ENCODE data around the gene ITPR3.

Gene ITPR3

DNA sequence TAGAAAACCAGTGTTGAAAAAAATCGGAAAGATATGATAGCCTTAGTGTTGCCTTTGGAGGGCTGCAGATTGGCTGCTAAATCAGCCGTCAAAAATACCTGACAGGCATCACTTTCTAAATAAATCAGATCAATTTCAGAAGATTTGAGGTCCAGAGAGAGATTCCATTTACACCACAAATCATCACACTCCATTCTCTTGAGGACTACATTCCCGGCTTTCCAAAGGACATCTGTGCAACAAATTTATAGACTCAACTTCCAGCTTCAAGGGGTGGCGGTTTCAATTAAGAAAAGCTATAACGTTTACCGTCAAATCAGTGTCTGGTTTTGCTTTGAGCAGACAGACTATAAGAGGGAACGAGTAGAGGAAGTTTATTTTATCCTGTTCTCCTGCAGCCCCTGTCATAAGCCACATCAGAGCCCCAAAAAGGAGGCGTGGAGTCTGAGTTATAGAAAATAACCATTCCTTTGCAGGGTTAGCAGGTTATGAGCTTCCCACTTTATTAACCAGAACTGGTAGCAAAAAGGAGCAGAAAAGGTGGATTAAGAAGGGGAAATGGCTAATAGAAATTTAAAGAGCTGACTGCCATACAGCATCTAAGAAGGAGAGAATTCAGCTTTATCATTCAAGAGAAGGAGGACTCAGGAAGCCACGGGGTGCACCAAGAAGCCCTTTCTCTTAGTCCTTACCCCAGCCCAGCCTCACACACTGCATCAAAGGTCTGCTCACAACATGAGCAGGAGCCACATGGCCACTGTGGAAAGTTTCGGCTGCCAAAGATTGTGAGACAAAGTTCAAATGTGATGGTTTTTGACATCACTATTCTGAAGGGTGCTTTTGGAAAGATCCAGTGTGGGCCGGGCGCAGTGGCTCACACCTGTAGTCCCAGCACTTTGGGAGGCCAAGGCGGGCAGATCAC lies 103.2 kb downstream of the ITPR3 start:
- DNase-seq, result no peak

- no peak for DNase-seq
Measured at GRCh38 chr6:33725222-33725621, 104.1 kb downstream of the ITPR3 start.

GRCh38 chr6:33725891-33726673 lies 105.0 kb downstream of the ITPR3 start:
- no peak for DNase-seq

DNA sequence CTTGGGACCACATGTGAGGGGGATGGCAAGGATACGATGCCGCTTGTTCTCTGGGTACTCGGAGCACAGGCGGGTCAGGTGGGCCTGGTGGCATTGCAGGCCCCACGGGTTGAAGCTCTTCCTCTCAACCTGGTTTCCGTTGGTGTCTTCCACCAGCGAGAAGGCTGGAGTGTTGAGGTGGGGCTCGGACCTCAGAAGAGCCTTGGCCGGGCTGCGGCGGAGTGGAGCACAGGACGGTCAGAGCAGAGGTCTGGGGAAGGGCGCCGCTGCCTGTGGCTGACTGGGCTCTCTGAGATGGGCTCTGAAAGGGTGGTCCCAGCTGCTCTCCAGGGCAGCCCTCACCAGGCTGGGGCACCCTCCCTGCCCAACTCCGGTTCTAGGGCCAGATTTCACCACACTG lies 105.6 kb downstream of the ITPR3 start:
- no peak for DNase-seq

DNA sequence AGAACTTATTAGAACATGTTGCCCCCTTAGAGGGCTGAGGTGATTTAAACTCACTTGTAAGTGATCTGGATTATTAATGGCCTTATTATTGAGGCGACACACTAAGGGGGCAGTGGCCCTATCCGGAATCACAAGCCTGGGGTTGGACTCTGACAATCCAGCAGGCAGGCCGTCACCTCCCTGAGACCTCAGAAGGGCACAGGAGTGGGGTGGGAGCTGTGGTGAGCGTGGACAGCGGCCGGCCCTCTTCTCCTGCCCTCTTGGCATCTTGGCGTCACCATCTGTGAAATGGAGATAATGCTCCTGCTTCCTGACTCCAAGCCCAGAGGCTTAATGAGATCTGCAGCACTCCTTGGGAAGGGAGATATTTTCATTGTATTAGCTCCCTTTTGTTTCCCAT lies 106.0 kb downstream of the ITPR3 start:
- DNase-seq, result no peak

DNA sequence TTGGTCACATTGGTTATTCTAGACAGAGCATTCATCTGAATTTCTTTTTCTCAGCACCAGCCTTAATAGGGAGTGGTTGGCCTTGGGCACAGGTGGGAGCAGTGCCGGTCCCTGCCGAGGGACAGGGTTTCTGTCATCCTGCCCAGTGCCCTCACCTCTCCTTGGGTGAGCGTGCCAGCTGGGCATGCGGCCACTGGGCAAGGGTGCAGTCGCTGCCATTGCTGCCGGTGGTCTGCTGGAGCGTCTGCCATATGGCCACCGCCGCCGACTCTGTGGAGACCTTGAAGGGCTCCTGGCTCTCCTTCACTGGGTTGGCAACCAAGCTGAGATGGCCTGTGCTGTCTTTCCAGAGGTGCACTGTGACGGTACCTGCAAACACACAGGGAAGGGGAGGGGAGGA lies 106.8 kb downstream of the ITPR3 start:
- no peak for DNase-seq

DNA sequence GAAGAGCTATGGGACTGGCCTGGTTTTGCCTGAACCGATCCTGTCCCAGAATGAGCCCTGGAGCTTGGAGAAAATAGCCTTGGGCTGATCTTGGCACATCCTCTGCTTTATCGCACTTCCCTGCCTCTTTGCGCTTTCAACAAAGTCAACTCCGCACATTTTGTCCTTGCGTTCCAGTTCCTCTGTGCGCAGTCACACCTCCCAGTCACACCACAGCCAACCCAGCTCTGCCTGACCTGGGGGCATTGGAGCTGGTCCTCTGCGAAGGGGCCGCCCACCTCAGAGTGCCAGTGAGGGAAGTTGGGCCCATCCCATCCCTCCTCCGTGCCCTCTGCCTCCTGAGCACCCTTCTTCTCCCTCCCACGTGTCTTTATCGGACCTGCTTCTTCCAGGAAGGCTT lies 107.3 kb downstream of the ITPR3 start:
- no peak for DNase-seq

DNA sequence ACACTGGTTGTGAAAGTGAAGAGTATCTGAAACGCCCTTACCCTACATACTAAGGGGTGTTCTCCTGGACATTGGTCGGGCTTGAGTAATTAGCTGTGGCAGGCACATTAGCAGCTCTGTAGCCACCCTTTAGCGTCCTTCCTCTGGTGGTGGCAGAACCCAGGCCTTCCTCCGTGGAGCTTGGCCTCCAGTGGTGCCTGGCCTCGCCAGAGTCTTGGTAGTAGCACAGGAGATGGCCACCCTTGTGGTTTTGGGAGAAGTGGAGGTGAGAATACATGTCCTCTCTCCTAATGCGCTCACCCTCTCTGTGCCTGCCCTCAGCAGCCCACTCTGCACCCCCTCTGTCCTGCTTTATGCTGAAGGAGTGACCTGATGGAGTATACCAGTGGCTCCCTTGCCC lies 107.9 kb downstream of the ITPR3 start:
- no peak for DNase-seq

DNA sequence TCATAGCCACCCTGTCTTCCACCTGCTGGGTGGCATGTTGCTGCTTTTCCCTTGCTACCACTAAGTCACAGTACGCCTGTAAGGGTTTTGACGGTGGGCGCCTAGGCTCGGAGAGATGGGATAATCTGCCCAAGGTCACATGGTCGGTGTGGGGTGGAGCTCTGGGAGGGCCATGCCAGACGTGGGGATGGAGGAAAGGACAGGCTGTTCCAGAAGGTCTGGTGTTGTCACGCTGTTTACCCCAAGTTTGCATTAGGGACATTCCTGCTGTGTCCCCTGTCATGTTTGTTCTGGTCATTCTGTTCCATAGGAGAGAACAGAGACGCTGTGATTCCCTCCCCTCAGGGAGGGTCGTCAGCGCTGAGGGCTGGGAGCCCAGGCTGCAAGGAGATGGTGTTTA lies 109.5 kb downstream of the ITPR3 start:
- DNase-seq, result no peak

DNA sequence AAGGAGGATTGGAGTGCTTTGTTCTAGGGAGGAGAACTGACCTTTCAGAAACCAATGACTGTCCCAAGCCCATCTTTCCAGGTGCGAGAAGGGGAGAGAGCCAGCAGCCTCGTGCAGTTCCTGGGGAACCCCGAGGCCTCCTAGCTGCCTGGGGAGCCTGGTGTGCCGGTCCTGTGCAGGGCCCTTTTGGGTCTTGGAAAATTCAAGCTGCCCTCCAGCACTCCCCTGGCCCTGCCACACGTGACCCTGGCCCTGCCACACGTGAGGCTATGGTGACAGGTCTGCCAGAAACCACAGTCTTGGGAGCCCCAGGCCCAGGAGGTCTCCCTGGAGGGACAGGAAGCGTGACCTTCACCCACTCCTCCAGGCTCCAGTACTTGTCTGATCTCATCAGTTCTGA lies 109.9 kb downstream of the ITPR3 start:
- DNase-seq, result no peak

DNA sequence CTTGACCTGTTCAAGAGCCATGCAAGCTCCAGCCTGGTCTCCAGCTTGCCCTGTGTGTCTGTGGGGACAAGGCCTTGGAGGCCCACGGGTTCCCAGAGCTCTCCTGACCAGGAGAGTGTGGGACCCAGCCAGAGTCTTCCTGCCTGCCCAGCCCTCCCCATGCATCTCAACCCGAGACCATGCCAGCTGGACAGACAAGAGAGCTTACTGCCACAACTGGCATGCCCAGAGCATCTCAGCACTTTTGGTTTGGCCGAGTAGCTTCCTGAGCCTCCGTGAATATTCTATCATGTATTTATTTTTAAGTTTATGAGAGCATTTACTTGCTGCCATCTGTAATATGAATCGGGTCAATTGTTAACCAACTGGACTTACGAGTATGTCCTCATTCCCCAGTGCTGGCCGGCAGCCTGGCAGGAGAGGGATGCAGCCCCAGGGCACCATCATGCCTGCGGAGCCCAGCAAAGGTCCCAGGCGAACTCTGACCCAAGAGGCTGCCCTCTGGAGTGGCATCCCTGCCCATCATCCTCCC lies 110.7 kb downstream of the ITPR3 start:
- DNase-seq, result no peak

GRCh38 chr6:33732385-33732784 lies 111.3 kb downstream of the ITPR3 start:
- DNase-seq, result no peak

DNA sequence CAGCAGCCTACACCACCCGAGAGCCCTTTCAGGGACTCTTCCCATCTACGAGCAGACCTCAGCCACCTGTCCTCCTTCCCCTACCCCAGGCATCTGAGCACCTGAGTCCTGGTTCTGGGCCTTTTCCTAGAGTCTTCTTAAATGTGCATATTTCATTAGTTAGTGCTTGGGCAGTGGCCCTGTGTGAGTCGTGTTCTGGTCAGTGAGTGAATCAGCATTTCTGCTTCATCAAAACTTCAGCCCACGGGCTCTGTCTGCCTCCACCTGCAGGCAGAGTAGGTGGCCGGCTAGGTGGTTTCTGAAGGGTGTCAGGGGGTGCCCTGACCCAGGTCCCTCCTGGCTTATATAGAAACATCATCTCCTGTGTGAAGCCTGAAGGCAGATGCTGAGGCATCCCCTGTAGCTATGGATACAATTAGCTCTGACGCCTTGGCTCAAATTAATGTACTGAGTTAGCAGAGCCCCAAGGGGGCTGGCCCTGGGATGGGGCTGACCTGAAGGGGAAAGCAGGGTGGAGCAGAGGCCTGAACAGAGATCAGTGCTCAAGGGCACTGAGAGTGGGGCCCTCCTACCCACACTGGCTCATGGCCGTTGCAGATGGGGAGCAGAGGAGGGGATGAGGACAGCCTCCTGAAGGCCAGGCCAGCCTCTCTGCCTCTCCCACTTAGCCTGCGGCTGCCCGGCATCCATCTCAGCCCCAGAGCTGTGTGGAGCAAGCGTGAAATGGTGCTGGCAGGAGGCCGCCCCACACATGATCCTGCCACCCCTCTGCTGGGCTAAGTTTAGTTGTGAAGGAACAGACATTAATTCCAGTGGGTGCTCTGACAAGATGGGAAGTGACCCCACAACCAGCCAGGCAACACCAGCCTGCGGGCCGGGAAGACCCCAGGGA lies 111.9 kb downstream of the ITPR3 start:
- no peak for DNase-seq

- DNase-seq, result no peak
Measured at GRCh38 chr6:33733709-33734007, 112.5 kb downstream of the ITPR3 start.

DNA sequence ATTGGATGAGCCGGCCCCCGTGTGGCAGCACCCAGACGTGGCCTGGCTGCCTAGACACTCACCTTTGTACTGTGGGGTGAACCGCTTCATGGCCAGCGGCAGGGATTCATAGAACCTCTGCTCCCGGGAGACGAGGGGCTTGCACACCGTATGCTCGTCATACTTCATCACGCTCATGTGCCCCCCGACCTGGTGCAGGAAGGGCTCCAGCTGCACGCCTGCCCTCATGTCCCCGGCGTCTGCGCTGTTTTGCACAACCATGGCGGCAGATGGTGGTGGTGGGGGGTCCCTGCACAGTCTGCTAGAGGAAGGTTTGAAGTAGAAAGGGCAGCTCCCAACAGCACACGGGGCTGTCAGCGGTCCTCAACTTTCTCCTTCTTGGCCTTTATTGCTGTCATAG lies 114.1 kb downstream of the ITPR3 start:
- DNase-seq, result no peak

- DNase-seq, result no peak
Measured at GRCh38 chr6:33737267-33738026, 116.3 kb downstream of the ITPR3 start.

GRCh38 chr6:33738153-33738552 lies 117.0 kb downstream of the ITPR3 start:
- no peak for DNase-seq

DNA sequence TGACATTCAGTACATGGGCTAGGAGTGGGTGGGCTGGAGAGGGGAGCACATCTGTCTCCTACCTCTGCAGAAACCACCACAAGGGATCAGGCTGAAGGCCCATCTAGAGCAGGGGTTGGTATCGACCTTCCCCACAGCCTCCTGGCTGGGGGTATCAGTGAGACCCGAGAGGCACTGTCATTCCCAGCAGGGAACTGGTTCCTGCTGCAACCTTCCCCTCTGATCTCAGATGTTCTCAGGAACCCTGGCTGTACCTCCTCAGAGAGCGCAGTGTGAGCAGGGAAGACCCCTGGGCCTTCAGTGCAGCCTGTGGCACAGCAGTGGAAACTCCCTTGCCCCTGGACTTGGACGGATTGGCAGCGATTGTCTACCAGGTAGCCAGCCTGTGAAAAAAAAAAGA lies 117.8 kb downstream of the ITPR3 start:
- no peak for DNase-seq

GRCh38 chr6:33739571-33739970 lies 118.4 kb downstream of the ITPR3 start:
- DNase-seq, result no peak

- no peak for DNase-seq
Measured at GRCh38 chr6:33740204-33740608, 119.1 kb downstream of the ITPR3 start.

GRCh38 chr6:33740794-33741193 lies 119.7 kb downstream of the ITPR3 start:
- DNase-seq, result no peak

GRCh38 chr6:33742092-33742491 lies 121.0 kb downstream of the ITPR3 start:
- DNase-seq, result no peak

All from NCI-H345 (cell line).